ENCODE measurements around the gene OXLD1.
A peak's percentile ranks its signal among the peaks of the same experiment; 100 is the strongest.

The OXLD1 gene

GRCh38 chr17:81644976-81645952 is 21.1 kb downstream of the OXLD1 start:
- TF ChIP-seq, protein P1, sequence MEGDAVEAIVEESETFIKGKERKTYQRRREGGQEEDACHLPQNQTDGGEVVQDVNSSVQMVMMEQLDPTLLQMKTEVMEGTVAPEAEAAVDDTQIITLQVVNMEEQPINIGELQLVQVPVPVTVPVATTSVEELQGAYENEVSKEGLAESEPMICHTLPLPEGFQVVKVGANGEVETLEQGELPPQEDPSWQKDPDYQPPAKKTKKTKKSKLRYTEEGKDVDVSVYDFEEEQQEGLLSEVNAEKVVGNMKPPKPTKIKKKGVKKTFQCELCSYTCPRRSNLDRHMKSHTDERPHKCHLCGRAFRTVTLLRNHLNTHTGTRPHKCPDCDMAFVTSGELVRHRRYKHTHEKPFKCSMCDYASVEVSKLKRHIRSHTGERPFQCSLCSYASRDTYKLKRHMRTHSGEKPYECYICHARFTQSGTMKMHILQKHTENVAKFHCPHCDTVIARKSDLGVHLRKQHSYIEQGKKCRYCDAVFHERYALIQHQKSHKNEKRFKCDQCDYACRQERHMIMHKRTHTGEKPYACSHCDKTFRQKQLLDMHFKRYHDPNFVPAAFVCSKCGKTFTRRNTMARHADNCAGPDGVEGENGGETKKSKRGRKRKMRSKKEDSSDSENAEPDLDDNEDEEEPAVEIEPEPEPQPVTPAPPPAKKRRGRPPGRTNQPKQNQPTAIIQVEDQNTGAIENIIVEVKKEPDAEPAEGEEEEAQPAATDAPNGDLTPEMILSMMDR (conservative IDR thresholded peaks at IDR 0.05; ENCODE audit: low read depth, low read length): no peak
- H3K4me3 ChIP-seq (ENCODE audit: low read depth, low read length): no peak overlapping the region
- no peak for DNase-seq (ENCODE audit: low read depth)

GRCh38 chr17:81644496-81644895 is 21.9 kb downstream of the OXLD1 start:
- TF ChIP-seq, protein P1 (conservative IDR thresholded peaks at IDR 0.05; ENCODE audit: low read depth, low read length): no peak
- H3K4me3 ChIP-seq (ENCODE audit: low read depth, low read length): no peak overlapping the region
- DNase-seq (ENCODE audit: low read depth): no peak

DNA sequence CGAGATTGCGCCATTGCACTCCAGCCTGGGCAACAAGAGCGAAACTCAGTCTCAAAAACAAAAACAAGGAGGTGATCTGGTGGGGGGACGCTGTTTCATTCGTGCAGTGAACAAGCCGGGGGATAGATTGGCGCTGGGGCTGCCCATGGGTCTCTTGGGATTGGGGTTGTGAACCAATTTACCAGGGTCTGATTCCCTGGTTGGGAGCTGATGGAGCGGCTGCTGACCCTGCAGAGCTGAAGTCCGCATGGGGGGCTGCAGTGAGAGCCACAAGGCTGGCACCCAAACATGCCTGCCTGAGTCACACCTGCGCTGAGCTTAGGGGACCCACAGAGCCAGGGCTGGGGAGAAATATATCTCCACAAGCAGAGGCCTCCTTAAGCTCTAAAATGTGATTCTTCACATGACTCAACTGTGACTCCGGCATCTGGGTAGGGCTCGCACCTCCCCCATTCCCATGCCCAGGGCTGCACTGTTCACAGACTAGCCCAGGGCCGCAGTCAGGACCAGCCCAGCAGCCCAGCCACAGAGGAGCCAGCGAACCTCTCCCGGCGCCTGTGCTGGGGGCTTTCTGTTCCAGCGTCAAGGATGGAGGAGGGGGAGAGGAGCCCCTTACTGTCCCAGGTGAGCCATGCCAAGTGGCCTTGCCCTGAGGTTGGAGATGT is 24.4 kb downstream of the OXLD1 start:
- TF ChIP-seq, protein P1 (conservative IDR thresholded peaks at IDR 0.05; ENCODE audit: low read depth, low read length): no peak
- H3K4me3 ChIP-seq (ENCODE audit: low read depth, low read length): no peak overlapping the region
- DNase-seq (ENCODE audit: low read depth): peak; percentile 36

DNA sequence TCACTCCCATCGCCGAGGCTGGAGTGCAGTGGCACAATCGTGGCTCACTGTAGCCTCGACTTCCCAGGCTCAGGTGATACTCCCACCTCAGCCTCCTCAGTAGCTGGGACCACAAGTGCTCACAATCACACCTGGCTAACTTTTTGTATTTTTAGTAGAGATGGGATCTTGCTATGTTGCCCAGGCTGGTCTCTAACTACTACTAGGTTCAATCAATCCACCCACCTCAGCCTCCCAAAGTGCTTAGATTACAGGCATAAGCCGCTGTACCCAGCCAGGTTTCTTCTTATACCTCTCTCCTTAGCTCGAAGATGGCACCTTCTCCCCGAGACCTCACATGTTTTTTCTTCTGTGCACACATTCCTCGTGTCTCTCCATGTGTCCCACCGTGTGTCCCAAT is 26.4 kb downstream of the OXLD1 start:
- TF ChIP-seq, protein P1 (conservative IDR thresholded peaks at IDR 0.05; ENCODE audit: low read depth, low read length): no peak
- DNase-seq (ENCODE audit: low read depth): no peak
- no peak overlapping the region for H3K4me3 ChIP-seq (ENCODE audit: low read depth, low read length)

DNA sequence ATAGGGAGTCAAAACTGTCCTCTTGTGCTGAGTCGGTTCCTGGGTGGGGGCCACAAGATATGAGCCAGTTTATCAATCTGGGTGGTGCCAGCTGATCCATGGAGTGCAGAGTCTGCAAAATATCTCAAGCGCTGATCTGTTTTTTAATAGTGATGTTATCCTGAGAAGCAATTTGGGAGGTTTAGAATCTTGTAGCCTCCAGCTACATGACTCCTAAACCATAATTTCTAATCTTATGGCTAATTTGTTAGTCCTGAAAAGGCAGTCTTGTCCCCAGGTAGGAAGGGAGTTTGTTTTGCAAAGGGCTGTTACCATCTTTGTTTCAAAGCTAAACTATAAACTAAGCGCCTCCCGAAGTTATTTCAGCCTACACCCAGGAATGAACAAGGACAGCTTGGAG is 27.7 kb downstream of the OXLD1 start:
- TF ChIP-seq, protein P1 (conservative IDR thresholded peaks at IDR 0.05; ENCODE audit: low read depth, low read length): no peak
- no peak for DNase-seq (ENCODE audit: low read depth)
- no peak overlapping the region for H3K4me3 ChIP-seq (ENCODE audit: low read depth, low read length)

DNA sequence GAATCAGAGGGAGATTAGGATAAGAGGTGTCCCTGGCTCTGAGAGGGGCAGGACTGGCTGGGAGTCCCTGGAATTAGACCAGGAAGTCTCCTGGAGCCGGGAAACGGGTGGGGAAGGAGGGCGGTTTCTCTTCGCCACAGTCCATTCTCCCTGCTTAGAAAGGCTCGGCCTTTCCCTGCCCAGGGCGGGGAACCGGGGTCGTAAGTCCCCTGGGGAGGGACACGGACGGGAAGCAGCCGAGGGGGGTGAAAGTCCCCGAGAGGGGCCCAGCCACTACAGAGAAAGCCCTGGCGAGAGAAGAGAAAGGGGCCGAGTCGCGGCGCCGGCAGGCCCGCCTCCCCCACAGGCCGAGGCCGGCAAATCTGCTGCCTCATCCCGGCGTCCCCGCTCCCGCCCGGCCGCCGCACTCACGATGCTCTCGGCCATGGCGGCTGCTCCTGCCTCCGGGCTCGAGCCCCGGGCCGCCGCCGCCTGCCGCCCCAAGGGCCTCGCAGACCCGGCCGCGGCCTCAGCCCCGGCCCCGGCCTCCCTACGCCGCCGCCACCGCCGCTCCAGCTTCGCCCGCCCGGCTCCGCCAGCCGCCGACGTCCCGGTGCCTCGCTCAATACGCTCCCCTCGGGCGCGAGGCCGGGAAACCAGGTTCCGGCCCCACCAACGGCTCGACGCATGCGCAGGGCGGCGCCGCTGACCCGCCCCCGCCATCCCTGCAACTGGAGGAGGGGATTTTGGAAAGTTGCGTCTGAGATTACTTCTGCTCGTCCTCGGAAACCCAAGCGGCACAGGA is 29.7 kb downstream of the OXLD1 start, which contains the start of the genes NPLOC4 and TSPAN10:
Gene NPLOC4 (minus strand): TSS at position 608 of the 784 bp plus-strand sequence. CDS start 182 bp downstream, at position 426.
Gene TSPAN10 (plus strand): TSS at position 692 of the 784 bp plus-strand sequence. CDS start 5,217 bp downstream, outside the sequence.
- TF ChIP-seq, protein P1 (conservative IDR thresholded peaks at IDR 0.05; ENCODE audit: low read depth, low read length): no peak
- DNase-seq (ENCODE audit: low read depth): peak; percentile 87
- H3K4me3 ChIP-seq (ENCODE audit: low read depth, low read length): peak within 1 kb of the TSS; percentile 84
